H1 (cell line): Measurements from ENCODE around the gene PIBF1. TPM values are rescaled to one million over a fixed set of nuclear protein-coding genes. Genes with fewer than 3 reads are reported as not detected.

Source experiments
- CHD7 ChIP-seq: fragments of 300-600 bp; sonication (generic); IDR thresholded peaks from 2 replicates; pipeline ENCODE4 v1.7.1; 2012; ENCODE audit warnings: low read length, moderate library complexity, mild to moderate bottlenecking, inconsistent platforms; ENCODE audit not compliant: insufficient replicate concordance
- polyA plus RNA-seq, 7 experiments: library from polyadenylated mRNA; depleted of rRNA in 3 of 7; stranded (reverse) in 5 of 7; unstranded in 2 of 7; fragments of >200 nt in 5 of 7; fragments of 200-250 nt in 2 of 7; gene quantifications; 1 replicate in 5 of 7; 2 replicates in 1 of 7; 4 replicates in 1 of 7; pipeline versions ENCODE4 v1.2.1 to v1.2.3, GENCODE V29; 2011 to 2013; ENCODE audit warnings: missing spikeins in 2 of 7, mixed read lengths in 2 of 7
- total RNA-seq: library from RNA; stranded (reverse); fragmentation: NEBNext Ultra II Directional; extraction: Animal tissue kit (Norgen Biotek cat#: 25700); gene quantifications from 2 replicates; pipeline ENCODE4 v1.2.1, GENCODE V29; 2021

The PIBF1 gene
- total and polyA plus RNA-seq, 2 of the 8 experiments (the other 6 are each of a cell fraction or from before 2014, with no cell fraction given): 1.1 to 13.2 TPM

- no peak for TF ChIP-seq CHD7
- TF ChIP-seq, all 59 proteins: peak for 0
These were observed 69.7 kb downstream of the PIBF1 start (continued) for GRCh38 chr13:72851678-72852014.
